ENCODE data around the gene CMIP.

CMIP gene

GRCh38 chr16:81730090-81731051, 285.8 kb downstream of the CMIP start:
- TF ChIP-seq CTCF (IDR thresholded peaks at IDR 0.05) = peak; percentile 71

- TF ChIP-seq CTCF (IDR thresholded peaks at IDR 0.05) = no peak
These were observed 287.0 kb downstream of the CMIP start for GRCh38 chr16:81731649-81732048.

GRCh38 chr16:81732699-81733098, 288.1 kb downstream of the CMIP start:
- TF ChIP-seq CTCF (IDR thresholded peaks at IDR 0.05) = no peak

GRCh38 chr16:81733295-81733694, 288.7 kb downstream of the CMIP start:
- TF ChIP-seq CTCF (IDR thresholded peaks at IDR 0.05) = no peak

- no peak for TF ChIP-seq CTCF (IDR thresholded peaks at IDR 0.05)
These were observed 290.2 kb downstream of the CMIP start for GRCh38 chr16:81734632-81735434.

GRCh38 chr16:81737885-81738536, 293.4 kb downstream of the CMIP start:
- TF ChIP-seq CTCF (IDR thresholded peaks at IDR 0.05) = peak; percentile 88

GRCh38 chr16:81738783-81739496, 294.3 kb downstream of the CMIP start:
- TF ChIP-seq CTCF (IDR thresholded peaks at IDR 0.05) = no peak

Data from LNCAP (cell line).